ENCODE data around the gene SHKBP1. TPM values are rescaled to one million over a fixed set of nuclear protein-coding genes. Genes with fewer than 3 reads are reported as not detected.

SHKBP1 gene
- total RNA-seq, 1 experiment from 2014 or later, result 85.5 TPM

DNA sequence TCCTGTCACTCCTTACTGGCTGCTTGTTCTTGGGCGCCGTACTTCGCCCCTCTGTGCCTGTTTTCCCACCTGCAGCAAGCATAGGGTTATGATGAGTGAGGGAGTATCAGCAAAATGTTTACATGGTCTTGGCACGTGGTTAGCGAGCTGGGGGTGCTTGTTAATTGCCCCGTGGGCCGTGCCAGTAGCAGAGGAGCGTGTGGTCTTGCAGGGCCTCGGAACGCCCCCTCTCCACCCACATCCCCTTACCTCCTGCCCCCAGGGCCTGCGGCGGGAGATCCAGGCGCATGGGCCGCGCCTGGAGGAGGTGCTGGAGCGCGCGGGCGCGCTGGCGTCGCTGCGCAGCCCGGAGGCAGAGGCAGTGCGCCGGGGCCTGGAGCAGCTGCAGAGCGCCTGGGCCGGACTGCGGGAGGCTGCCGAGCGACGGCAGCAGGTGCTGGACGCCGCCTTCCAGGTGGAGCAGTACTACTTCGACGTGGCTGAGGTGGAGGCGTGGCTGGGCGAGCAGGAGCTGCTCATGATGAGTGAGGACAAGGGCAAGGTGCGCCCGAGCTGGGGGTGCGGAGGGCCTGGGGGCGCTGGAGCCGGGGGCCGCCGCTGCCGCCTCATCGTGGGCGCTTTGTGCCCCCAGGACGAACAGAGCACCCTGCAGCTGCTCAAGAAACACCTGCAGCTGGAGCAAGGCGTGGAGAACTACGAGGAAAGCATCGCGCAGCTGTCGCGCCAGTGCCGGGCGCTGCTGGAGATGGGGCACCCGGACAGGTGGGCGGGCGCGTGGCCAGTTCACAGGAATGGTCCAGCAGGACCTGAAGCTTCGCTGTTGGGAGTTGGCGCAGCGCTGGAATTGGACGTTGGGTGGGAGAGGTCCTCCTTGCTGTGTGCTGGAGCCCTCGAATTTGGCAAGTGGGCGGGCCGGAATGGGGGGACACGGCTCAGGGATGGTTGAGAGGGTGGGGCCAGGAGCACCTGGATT, 22.5 kb upstream of the SHKBP1 start:
- no peak overlapping the region for H3K4me3 ChIP-seq (ENCODE audit: low read depth, low read length, poor library complexity, severe bottlenecking)
- no TSS peak for BruUV-seq (replicated peaks)
- POLR2A ChIA-PET (ENCODE audit: low non-redundant PET), result no interaction called here
- intact Hi-C loops (cut with micrococcal nuclease; ENCODE audit: unreplicated experiment), result no loop called here
- peaks cover 3% of the 10 kb centered on the region for H3K4me1 ChIP-seq (ENCODE audit: insufficient read depth, low read length, poor library complexity, severe bottlenecking)
- H3K9me3 ChIP-seq (ENCODE audit: low read depth, low read length, poor library complexity, severe bottlenecking), result no peaks in the 10 kb centered on the region
- CTCF ChIA-PET, result no interaction called here
- H3K27me3 ChIP-seq (replicated peaks; ENCODE audit: insufficient read depth, low read depth, low read length, poor library complexity), result no peaks in the 10 kb centered on the region
- H3K36me3 ChIP-seq (ENCODE audit: insufficient read depth, low read length, poor library complexity, severe bottlenecking), result no peaks in the 10 kb centered on the region
- DNase-seq (ENCODE audit: low spot score), result no peak
- no peak overlapping the region for H3K27ac ChIP-seq (ENCODE audit: low read depth, low read length, poor library complexity, severe bottlenecking)
- TF ChIP-seq, protein P1, sequence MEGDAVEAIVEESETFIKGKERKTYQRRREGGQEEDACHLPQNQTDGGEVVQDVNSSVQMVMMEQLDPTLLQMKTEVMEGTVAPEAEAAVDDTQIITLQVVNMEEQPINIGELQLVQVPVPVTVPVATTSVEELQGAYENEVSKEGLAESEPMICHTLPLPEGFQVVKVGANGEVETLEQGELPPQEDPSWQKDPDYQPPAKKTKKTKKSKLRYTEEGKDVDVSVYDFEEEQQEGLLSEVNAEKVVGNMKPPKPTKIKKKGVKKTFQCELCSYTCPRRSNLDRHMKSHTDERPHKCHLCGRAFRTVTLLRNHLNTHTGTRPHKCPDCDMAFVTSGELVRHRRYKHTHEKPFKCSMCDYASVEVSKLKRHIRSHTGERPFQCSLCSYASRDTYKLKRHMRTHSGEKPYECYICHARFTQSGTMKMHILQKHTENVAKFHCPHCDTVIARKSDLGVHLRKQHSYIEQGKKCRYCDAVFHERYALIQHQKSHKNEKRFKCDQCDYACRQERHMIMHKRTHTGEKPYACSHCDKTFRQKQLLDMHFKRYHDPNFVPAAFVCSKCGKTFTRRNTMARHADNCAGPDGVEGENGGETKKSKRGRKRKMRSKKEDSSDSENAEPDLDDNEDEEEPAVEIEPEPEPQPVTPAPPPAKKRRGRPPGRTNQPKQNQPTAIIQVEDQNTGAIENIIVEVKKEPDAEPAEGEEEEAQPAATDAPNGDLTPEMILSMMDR (conservative IDR thresholded peaks at IDR 0.05; ENCODE audit: low read depth, low read length), result no peak
- no peak for TF ChIP-seq EZH2 (IDR thresholded peaks at IDR 0.05; ENCODE audit: borderline replicate concordance, low read depth, low read length, poor library complexity, severe bottlenecking)

DNA sequence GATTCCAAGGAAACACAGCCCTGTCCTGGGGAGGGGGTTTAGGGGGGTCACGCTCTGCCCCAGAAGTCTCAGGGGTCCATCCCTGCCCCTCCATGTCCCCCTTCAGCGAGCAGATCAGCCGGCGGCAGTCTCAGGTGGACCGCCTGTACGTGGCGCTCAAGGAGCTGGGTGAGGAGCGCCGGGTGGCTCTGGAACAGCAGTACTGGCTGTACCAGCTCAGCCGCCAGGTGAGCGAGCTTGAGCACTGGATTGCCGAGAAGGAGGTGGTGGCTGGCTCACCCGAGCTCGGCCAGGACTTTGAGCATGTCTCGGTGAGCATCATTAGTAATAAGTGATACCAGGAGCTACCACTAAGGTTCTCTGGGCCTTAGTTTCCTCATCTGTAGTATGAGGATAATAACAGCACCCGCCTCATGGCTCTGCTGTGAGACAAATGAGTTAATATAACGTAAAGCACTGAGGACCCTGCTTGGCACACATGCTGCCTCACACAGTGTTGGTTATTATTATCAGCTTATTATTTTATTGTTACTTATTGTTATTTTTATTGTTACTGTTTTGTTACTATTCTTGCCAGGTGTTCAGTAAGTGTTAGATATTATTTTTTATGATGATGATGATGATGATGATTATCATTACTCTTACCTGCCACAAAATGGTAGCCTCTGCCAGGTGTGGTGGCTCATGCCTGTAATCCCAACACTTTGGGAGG, 20.5 kb upstream of the SHKBP1 start:
- no TSS peak for BruUV-seq (replicated peaks)
- H3K36me3 ChIP-seq (ENCODE audit: insufficient read depth, low read length, poor library complexity, severe bottlenecking), result no peaks in the 10 kb centered on the region
- no peaks in the 10 kb centered on the region for H3K9me3 ChIP-seq (ENCODE audit: low read depth, low read length, poor library complexity, severe bottlenecking)
- H3K4me3 ChIP-seq (ENCODE audit: low read depth, low read length, poor library complexity, severe bottlenecking), result no peak overlapping the region
- H3K4me1 ChIP-seq (ENCODE audit: insufficient read depth, low read length, poor library complexity, severe bottlenecking), result no peaks in the 10 kb centered on the region
- ChIA-PET POLR2A (ENCODE audit: low non-redundant PET) (no interaction called here), CTCF (interaction anchor here (0.9 to 1.9 kb wide), 2 partner anchors 14 to 43 kb away, joined by 4 read pairs; no protein-coding TSS in a partner anchor)
- no peaks in the 10 kb centered on the region for H3K27me3 ChIP-seq (replicated peaks; ENCODE audit: insufficient read depth, low read depth, low read length, poor library complexity)
- no peak for TF ChIP-seq EZH2 (IDR thresholded peaks at IDR 0.05; ENCODE audit: borderline replicate concordance, low read depth, low read length, poor library complexity, severe bottlenecking)
- TF ChIP-seq, protein P1 (conservative IDR thresholded peaks at IDR 0.05; ENCODE audit: low read depth, low read length), result no peak
- DNase-seq (ENCODE audit: low spot score), result no peak
- H3K27ac ChIP-seq (ENCODE audit: low read depth, low read length, poor library complexity, severe bottlenecking), result no peak overlapping the region
- intact Hi-C loops (cut with micrococcal nuclease; ENCODE audit: unreplicated experiment), result no loop called here

DNA sequence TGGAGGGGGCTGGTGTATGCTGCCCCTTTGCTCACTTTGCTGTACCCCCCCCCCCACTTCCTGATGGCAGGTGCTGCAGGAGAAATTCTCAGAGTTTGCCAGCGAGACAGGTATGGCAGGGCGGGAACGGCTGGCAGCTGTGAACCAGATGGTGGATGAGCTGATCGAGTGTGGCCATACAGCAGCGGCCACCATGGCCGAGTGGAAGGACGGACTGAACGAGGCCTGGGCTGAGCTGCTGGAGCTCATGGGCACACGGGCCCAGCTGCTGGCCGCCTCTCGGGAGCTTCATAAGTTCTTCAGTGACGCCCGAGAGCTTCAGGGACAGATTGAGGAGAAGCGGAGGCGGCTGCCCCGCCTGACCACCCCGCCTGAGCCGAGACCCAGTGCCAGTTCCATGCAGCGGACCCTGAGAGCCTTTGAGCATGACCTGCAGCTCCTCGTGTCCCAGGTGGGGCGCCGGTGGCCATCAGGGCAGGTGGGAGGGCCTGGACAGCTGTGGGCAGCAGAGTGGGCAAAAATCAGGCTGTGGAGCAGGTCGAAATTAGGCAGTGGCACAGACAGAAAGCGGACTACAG, 19.6 kb upstream of the SHKBP1 start:
- TF ChIP-seq, protein P1 (conservative IDR thresholded peaks at IDR 0.05; ENCODE audit: low read depth, low read length), result no peak
- TF ChIP-seq EZH2 (IDR thresholded peaks at IDR 0.05; ENCODE audit: borderline replicate concordance, low read depth, low read length, poor library complexity, severe bottlenecking), result no peak
- H3K4me1 ChIP-seq (ENCODE audit: insufficient read depth, low read length, poor library complexity, severe bottlenecking), result no peaks in the 10 kb centered on the region
- no peaks in the 10 kb centered on the region for H3K27me3 ChIP-seq (replicated peaks; ENCODE audit: insufficient read depth, low read depth, low read length, poor library complexity)
- H3K9me3 ChIP-seq (ENCODE audit: low read depth, low read length, poor library complexity, severe bottlenecking), result no peaks in the 10 kb centered on the region
- intact Hi-C loops (cut with micrococcal nuclease; ENCODE audit: unreplicated experiment), result no loop called here
- CTCF ChIA-PET, result interaction anchor here (0.6 to 1.9 kb wide), 2 partner anchors 42 to 341 kb away, joined by 3 to 4 read pairs; no protein-coding TSS in a partner anchor
- no peak for DNase-seq (ENCODE audit: low spot score)
- BruUV-seq (replicated peaks), result no TSS peak
- no peaks in the 10 kb centered on the region for H3K36me3 ChIP-seq (ENCODE audit: insufficient read depth, low read length, poor library complexity, severe bottlenecking)
- no peak overlapping the region for H3K4me3 ChIP-seq (ENCODE audit: low read depth, low read length, poor library complexity, severe bottlenecking)
- no peak overlapping the region for H3K27ac ChIP-seq (ENCODE audit: low read depth, low read length, poor library complexity, severe bottlenecking)
- POLR2A ChIA-PET (ENCODE audit: low non-redundant PET), result no interaction called here
